ENCODE data around the gene TTLL11.

Gene TTLL11

GRCh38 chr9:121876658-121877271, 216.3 kb downstream of the TTLL11 start:
- no peak for DNase-seq
- no CpG with 5 or more reads among the region's 13 CpGs for WGBS (ENCODE audit: extremely low coverage, insufficient coverage, low lambda C conversion rate)

GRCh38 chr9:121876255-121876654, 216.9 kb downstream of the TTLL11 start:
- Histone ChIP-seq H2AK5ac (ENCODE audit: low read length) (no peak overlapping the region), H3K4me1 (ENCODE audit: control insufficient read depth, low read depth, low read length) (no peaks in the 10 kb centered on the region), H3K9ac (ENCODE audit: low read length) (no peak overlapping the region), H3K4me3 (ENCODE audit: low read length) (no peak overlapping the region), H3K23ac (ENCODE audit: low read length) (no peak overlapping the region), H3K18ac (ENCODE audit: low read length) (no peak overlapping the region), H4K5ac (ENCODE audit: low read length) (no peak overlapping the region), H3K36me3 (ENCODE audit: control insufficient read depth, insufficient read depth, low read length) (no peaks in the 10 kb centered on the region), H3K27me3 (ENCODE audit: insufficient read depth, low read length, poor library complexity) (no peaks in the 10 kb centered on the region), H4K8ac (ENCODE audit: low read depth, low read length) (no peak overlapping the region), H2BK15ac (replicated peaks; ENCODE audit: low read depth) (no peak overlapping the region), H3K4ac (ENCODE audit: low read depth, low read length) (no peak overlapping the region), H3K4me2 (ENCODE audit: low read length) (no peak overlapping the region), H3K56ac (ENCODE audit: low read length) (peak overlapping the region; percentile 25), H3K27ac (ENCODE audit: low read depth, low read length) (no peak overlapping the region), H3K79me1 (ENCODE audit: low read length) (no peaks in the 10 kb centered on the region), H2BK120ac (ENCODE audit: low read depth, low read length) (no peak overlapping the region), H3K79me2 (ENCODE audit: control insufficient read depth, insufficient read depth, low read length) (no peaks in the 10 kb centered on the region), H2BK5ac (ENCODE audit: low read length) (no peak overlapping the region)
- no peak for DNase-seq
- no CpG with 5 or more reads among the region's 2 CpGs for WGBS (ENCODE audit: extremely low coverage, insufficient coverage, low lambda C conversion rate)

More at GRCh38 chr9:121876658-121877271, 216.3 kb downstream of the TTLL11 start:
- Histone ChIP-seq H2BK5ac (ENCODE audit: low read length) (no peak overlapping the region), H3K18ac (ENCODE audit: low read length) (no peak overlapping the region), H3K56ac (ENCODE audit: low read length) (no peak overlapping the region), H3K27ac (ENCODE audit: low read depth, low read length) (no peak overlapping the region), H3K79me1 (ENCODE audit: low read length) (no peaks in the 10 kb centered on the region), H3K4me2 (ENCODE audit: low read length) (no peak overlapping the region), H3K9ac (ENCODE audit: low read length) (no peak overlapping the region), H3K4me3 (ENCODE audit: low read length) (no peak overlapping the region), H3K4ac (ENCODE audit: low read depth, low read length) (no peak overlapping the region), H3K36me3 (ENCODE audit: control insufficient read depth, insufficient read depth, low read length) (no peaks in the 10 kb centered on the region), H3K27me3 (ENCODE audit: insufficient read depth, low read length, poor library complexity) (no peaks in the 10 kb centered on the region), H3K23ac (ENCODE audit: low read length) (no peak overlapping the region), H3K79me2 (ENCODE audit: control insufficient read depth, insufficient read depth, low read length) (no peaks in the 10 kb centered on the region), H2BK15ac (replicated peaks; ENCODE audit: low read depth) (no peak overlapping the region), H2AK5ac (ENCODE audit: low read length) (no peak overlapping the region), H4K5ac (ENCODE audit: low read length) (no peak overlapping the region), H4K8ac (ENCODE audit: low read depth, low read length) (no peak overlapping the region), H3K4me1 (ENCODE audit: control insufficient read depth, low read depth, low read length) (no peaks in the 10 kb centered on the region), H2BK120ac (ENCODE audit: low read depth, low read length) (no peak overlapping the region)

DNA sequence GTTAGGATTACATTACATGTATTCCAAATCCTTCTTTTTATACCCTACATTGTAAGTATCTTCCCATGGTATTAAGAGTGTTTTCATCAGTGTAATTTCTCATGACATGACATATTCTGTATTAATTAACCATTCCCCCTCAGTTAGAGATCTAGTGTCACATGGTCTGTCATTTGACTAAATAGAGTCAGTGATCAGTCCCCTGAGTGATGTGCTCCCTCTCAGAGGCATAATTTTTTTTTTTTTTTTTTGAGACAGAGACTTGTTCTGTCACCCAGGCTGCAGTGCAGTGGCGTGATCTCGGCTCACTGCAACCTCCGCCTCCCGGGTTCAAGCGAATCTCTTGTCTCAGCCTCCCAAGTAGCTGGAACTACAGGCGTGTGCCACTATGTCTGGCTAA, 218.6 kb downstream of the TTLL11 start:
- Histone ChIP-seq H3K27me3 (ENCODE audit: insufficient read depth, low read length, poor library complexity) (no peaks in the 10 kb centered on the region), H3K4ac (ENCODE audit: low read depth, low read length) (no peak overlapping the region), H3K36me3 (ENCODE audit: control insufficient read depth, insufficient read depth, low read length) (no peaks in the 10 kb centered on the region), H2BK5ac (ENCODE audit: low read length) (no peak overlapping the region), H4K8ac (ENCODE audit: low read depth, low read length) (no peak overlapping the region), H3K23ac (ENCODE audit: low read length) (no peak overlapping the region), H2AK5ac (ENCODE audit: low read length) (no peak overlapping the region), H3K79me1 (ENCODE audit: low read length) (no peaks in the 10 kb centered on the region), H3K9ac (ENCODE audit: low read length) (no peak overlapping the region), H3K27ac (ENCODE audit: low read depth, low read length) (no peak overlapping the region), H3K18ac (ENCODE audit: low read length) (no peak overlapping the region), H3K4me2 (ENCODE audit: low read length) (no peak overlapping the region), H3K79me2 (ENCODE audit: control insufficient read depth, insufficient read depth, low read length) (no peaks in the 10 kb centered on the region), H3K56ac (ENCODE audit: low read length) (no peak overlapping the region), H2BK15ac (replicated peaks; ENCODE audit: low read depth) (no peak overlapping the region), H3K4me1 (ENCODE audit: control insufficient read depth, low read depth, low read length) (no peaks in the 10 kb centered on the region), H3K4me3 (ENCODE audit: low read length) (no peak overlapping the region), H4K5ac (ENCODE audit: low read length) (no peak overlapping the region), H2BK120ac (ENCODE audit: low read depth, low read length) (no peak overlapping the region)
- no CpG with 5 or more reads among the region's 6 CpGs for whole genome bisulfite sequencing (ENCODE audit: extremely low coverage, insufficient coverage, low lambda C conversion rate)
- DNase-seq, result no peak

DNA sequence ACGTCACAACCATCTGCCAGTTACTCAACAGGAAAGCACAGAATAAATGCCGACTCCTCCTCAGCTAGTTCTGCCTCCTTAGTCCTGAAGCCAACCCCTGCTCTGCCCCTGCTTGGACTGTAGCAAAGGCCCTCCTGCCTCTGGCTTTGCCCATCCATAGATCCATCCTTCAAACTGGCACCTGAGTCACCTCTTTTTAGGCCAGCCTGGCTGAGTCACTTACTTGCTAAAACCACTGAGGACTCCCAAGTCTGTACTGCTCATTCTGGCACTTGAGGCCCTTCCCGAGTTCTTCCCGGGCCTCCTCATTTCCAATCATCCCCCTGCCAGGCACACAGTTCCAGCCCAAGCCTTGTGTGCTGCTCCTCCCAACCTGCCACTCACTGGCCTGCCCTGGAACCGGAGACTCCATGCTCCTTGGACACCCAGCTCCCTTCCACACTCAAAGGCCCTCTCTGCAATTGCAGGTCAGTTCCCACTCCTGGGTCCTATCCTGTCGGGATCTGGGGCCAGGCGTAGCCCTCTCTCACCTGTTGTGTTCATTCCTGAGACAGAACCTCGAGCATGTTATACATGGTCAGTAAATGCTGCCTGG, 221.6 kb downstream of the TTLL11 start:
- H4K8ac ChIP-seq (ENCODE audit: low read depth, low read length), result no peak overlapping the region
- no peak overlapping the region for H3K27ac ChIP-seq (ENCODE audit: low read depth, low read length)
- H3K27me3 ChIP-seq (ENCODE audit: insufficient read depth, low read length, poor library complexity), result no peaks in the 10 kb centered on the region
- WGBS (ENCODE audit: extremely low coverage, insufficient coverage, low lambda C conversion rate), result no CpG with 5 or more reads among the region's 8 CpGs
- H3K4me1 ChIP-seq (ENCODE audit: control insufficient read depth, low read depth, low read length), result no peaks in the 10 kb centered on the region
- no peak overlapping the region for H3K23ac ChIP-seq (ENCODE audit: low read length)
- no peak overlapping the region for H2BK15ac ChIP-seq (replicated peaks; ENCODE audit: low read depth)
- H3K79me2 ChIP-seq (ENCODE audit: control insufficient read depth, insufficient read depth, low read length), result no peaks in the 10 kb centered on the region
- H3K9ac ChIP-seq (ENCODE audit: low read length), result no peak overlapping the region
- H2BK5ac ChIP-seq (ENCODE audit: low read length), result no peak overlapping the region
- H3K4me2 ChIP-seq (ENCODE audit: low read length), result no peak overlapping the region
- H3K36me3 ChIP-seq (ENCODE audit: control insufficient read depth, insufficient read depth, low read length), result no peaks in the 10 kb centered on the region
- no peak overlapping the region for H3K18ac ChIP-seq (ENCODE audit: low read length)
- no peak overlapping the region for H3K4me3 ChIP-seq (ENCODE audit: low read length)
- H2AK5ac ChIP-seq (ENCODE audit: low read length), result no peak overlapping the region
- no peak for DNase-seq
- H3K4ac ChIP-seq (ENCODE audit: low read depth, low read length), result no peak overlapping the region
- H2BK120ac ChIP-seq (ENCODE audit: low read depth, low read length), result no peak overlapping the region
- no peak overlapping the region for H4K5ac ChIP-seq (ENCODE audit: low read length)
- H3K56ac ChIP-seq (ENCODE audit: low read length), result no peak overlapping the region
- no peaks in the 10 kb centered on the region for H3K79me1 ChIP-seq (ENCODE audit: low read length)

DNA sequence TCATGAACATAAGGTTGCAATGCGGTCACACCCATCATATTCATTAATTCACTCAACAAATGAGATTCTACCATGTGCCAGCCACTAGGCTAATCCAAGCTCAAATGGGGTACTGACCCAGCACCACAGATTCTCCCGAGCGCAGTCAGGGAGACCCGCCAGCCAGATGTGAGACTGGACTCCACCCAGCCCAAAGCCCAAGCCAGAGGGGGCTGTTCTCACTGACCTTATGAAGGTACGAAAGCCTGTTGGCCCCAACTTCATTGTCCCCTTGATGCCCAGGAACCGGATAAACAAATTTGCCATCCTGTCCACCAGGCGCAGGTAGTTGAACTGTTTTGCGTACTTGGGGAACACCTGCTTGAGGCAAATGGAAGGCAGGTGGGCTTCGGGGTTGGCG, 222.8 kb downstream of the TTLL11 start:
- H2AK5ac ChIP-seq (ENCODE audit: low read length), result no peak overlapping the region
- no peak overlapping the region for H3K23ac ChIP-seq (ENCODE audit: low read length)
- no peak overlapping the region for H3K4ac ChIP-seq (ENCODE audit: low read depth, low read length)
- no peaks in the 10 kb centered on the region for H3K4me1 ChIP-seq (ENCODE audit: control insufficient read depth, low read depth, low read length)
- no peak overlapping the region for H4K8ac ChIP-seq (ENCODE audit: low read depth, low read length)
- H3K9ac ChIP-seq (ENCODE audit: low read length), result no peak overlapping the region
- no peak overlapping the region for H4K5ac ChIP-seq (ENCODE audit: low read length)
- no peak overlapping the region for H3K4me2 ChIP-seq (ENCODE audit: low read length)
- no peak overlapping the region for H3K56ac ChIP-seq (ENCODE audit: low read length)
- H3K79me1 ChIP-seq (ENCODE audit: low read length), result no peaks in the 10 kb centered on the region
- no peak overlapping the region for H2BK120ac ChIP-seq (ENCODE audit: low read depth, low read length)
- DNase-seq, result no peak
- no peak overlapping the region for H3K27ac ChIP-seq (ENCODE audit: low read depth, low read length)
- H3K79me2 ChIP-seq (ENCODE audit: control insufficient read depth, insufficient read depth, low read length), result no peaks in the 10 kb centered on the region
- no peak overlapping the region for H2BK15ac ChIP-seq (replicated peaks; ENCODE audit: low read depth)
- H3K36me3 ChIP-seq (ENCODE audit: control insufficient read depth, insufficient read depth, low read length), result no peaks in the 10 kb centered on the region
- no peak overlapping the region for H3K4me3 ChIP-seq (ENCODE audit: low read length)
- no peaks in the 10 kb centered on the region for H3K27me3 ChIP-seq (ENCODE audit: insufficient read depth, low read length, poor library complexity)
- no CpG with 5 or more reads among the region's 10 CpGs for WGBS (ENCODE audit: extremely low coverage, insufficient coverage, low lambda C conversion rate)
- H2BK5ac ChIP-seq (ENCODE audit: low read length), result no peak overlapping the region
- H3K18ac ChIP-seq (ENCODE audit: low read length), result no peak overlapping the region

DNA sequence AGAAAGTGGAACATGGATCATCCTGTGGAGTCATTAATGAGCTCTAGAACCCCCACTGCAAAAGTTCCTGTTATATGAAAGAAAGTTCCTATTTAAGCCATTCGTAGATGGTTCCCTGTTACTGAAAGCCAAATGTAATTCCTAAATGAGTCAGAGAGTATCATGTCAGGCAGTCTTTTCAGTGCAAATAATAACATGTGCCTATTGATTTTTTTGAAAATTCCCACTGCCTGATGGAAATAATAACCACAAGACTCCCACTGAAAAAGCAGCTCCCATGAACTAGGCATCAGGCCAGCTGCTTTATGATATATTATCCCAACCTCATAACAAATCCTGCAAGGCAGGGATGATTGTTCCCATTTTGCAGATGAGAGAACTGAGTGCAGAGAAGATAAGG, 224.5 kb downstream of the TTLL11 start:
- no peaks in the 10 kb centered on the region for H3K79me1 ChIP-seq (ENCODE audit: low read length)
- H2BK120ac ChIP-seq (ENCODE audit: low read depth, low read length), result no peak overlapping the region
- no peak overlapping the region for H2AK5ac ChIP-seq (ENCODE audit: low read length)
- H3K23ac ChIP-seq (ENCODE audit: low read length), result no peak overlapping the region
- no peak overlapping the region for H3K27ac ChIP-seq (ENCODE audit: low read depth, low read length)
- peaks cover 2% of the 10 kb centered on the region for H3K4me1 ChIP-seq (ENCODE audit: control insufficient read depth, low read depth, low read length)
- WGBS (ENCODE audit: extremely low coverage, insufficient coverage, low lambda C conversion rate), result no CpG with 5 or more reads among the region's 1 CpG
- no peaks in the 10 kb centered on the region for H3K36me3 ChIP-seq (ENCODE audit: control insufficient read depth, insufficient read depth, low read length)
- no peak overlapping the region for H3K18ac ChIP-seq (ENCODE audit: low read length)
- H2BK5ac ChIP-seq (ENCODE audit: low read length), result no peak overlapping the region
- no peak overlapping the region for H4K8ac ChIP-seq (ENCODE audit: low read depth, low read length)
- H3K56ac ChIP-seq (ENCODE audit: low read length), result no peak overlapping the region
- H2BK15ac ChIP-seq (replicated peaks; ENCODE audit: low read depth), result no peak overlapping the region
- H3K79me2 ChIP-seq (ENCODE audit: control insufficient read depth, insufficient read depth, low read length), result no peaks in the 10 kb centered on the region
- H3K4me3 ChIP-seq (ENCODE audit: low read length), result no peak overlapping the region
- H3K4ac ChIP-seq (ENCODE audit: low read depth, low read length), result no peak overlapping the region
- no peak for DNase-seq
- H4K5ac ChIP-seq (ENCODE audit: low read length), result no peak overlapping the region
- no peak overlapping the region for H3K9ac ChIP-seq (ENCODE audit: low read length)
- no peaks in the 10 kb centered on the region for H3K27me3 ChIP-seq (ENCODE audit: insufficient read depth, low read length, poor library complexity)
- H3K4me2 ChIP-seq (ENCODE audit: low read length), result no peak overlapping the region
